HCT116 (cell line): ENCODE results near the gene HOXC6. TPM values are rescaled to one million over a fixed set of nuclear protein-coding genes. Genes with fewer than 3 reads are reported as not detected.

Experiments
- ATAC-seq: fragments of 200-7000 bp; cut with Tn5 transposase; 2 replicates; pipeline ENCODE4 v1.9.1; 2020; ENCODE audit warnings: mild to moderate bottlenecking, moderate library complexity
- BruUV-seq: library from RNA; stranded (reverse); fragments of 400-500 nt; replicated peaks from 2 replicates; lab custom pipeline; 2021; lab: Mats Ljungman, UMichigan
- CTCF ChIA-PET: fragments of 300-600 bp; sonication (Branson Sonifier 250); formaldehyde crosslinking; loops from one replicate; lab custom pipeline; 2021; ENCODE audit warnings: antibody characterized with exemption; lab: Charles Lee
- POLR2A ChIA-PET: fragments of 300-600, 350-600 bp; sonication (Branson Sonifier 250); formaldehyde crosslinking; loops from one replicate; lab custom pipeline; 2021; ENCODE audit warnings: antibody characterized with exemption; lab: Charles Lee
- RAD21 ChIA-PET, 2 experiments: fragments of 300-600 bp; sonication (Branson Sonifier 250); formaldehyde crosslinking; loops; one replicate each; lab custom pipeline; 2023; ENCODE audit warnings: low total read pairs in 2 of 2; ENCODE audit not compliant: uncharacterized antibody in 2 of 2, unreplicated experiment in 2 of 2, low non-redundant PET in 1 of 2; lab: Charles Lee
- DNase-seq: peaks from one replicate; pipeline ENCODE4 v3.0.0-alpha.2; 2010; ENCODE audit warnings: low read depth, low spot score
- H2AFZ ChIP-seq: fragments of 200-600 bp; shearing (Covaris generic), sonication (generic); 2 replicates; pipeline ENCODE4 v1.6.1; 2017; ENCODE audit warnings: low read depth, mixed run types, mixed read lengths, antibody characterized with exemption, low read length; ENCODE audit not compliant: poor library complexity, severe bottlenecking
- H3K27ac ChIP-seq: 2 replicates; pipeline ENCODE4 v1.5.1; 2012; ENCODE audit warnings: low read depth, low read length
- H3K27me3 ChIP-seq: fragments of 200-600 bp; sonication (generic); 2 replicates; pipeline ENCODE4 v1.6.1; 2016; ENCODE audit warnings: mixed run types, low read length, mixed read lengths; ENCODE audit not compliant: insufficient read depth
- H3K36me3 ChIP-seq, 2 experiments: fragments of 200-500 bp in 1 of 2; fragments of 200-600 bp in 1 of 2; sonication (Bioruptor generic) in 1 of 2; sonication (generic) in 1 of 2; 2 replicates each; pipeline versions ENCODE4 v1.5.1 to v1.6.1; 2014 to 2016; ENCODE audit warnings: low read length in 2 of 2, inconsistent platforms in 1 of 2, mixed read lengths in 1 of 2, mixed run types in 1 of 2; ENCODE audit not compliant: insufficient read depth in 2 of 2, control insufficient read depth in 1 of 2
- H3K4me1 ChIP-seq, 2 experiments: fragments of 200-600 bp in 1 of 2; sonication (generic) in 1 of 2; 2 replicates each; pipeline versions ENCODE4 v1.5.1 to v1.6.1; 2012 to 2017; ENCODE audit warnings: low read length in 2 of 2, inconsistent platforms in 1 of 2, mild to moderate bottlenecking in 1 of 2, mixed read lengths in 1 of 2, mixed run types in 1 of 2, moderate library complexity in 1 of 2; ENCODE audit not compliant: insufficient read depth in 2 of 2, control insufficient read depth in 1 of 2
- H3K4me2 ChIP-seq: fragments of 200-600 bp; sonication (generic); 2 replicates; pipeline ENCODE4 v1.6.1; 2017; ENCODE audit warnings: mixed run types, low read length, mixed read lengths
- H3K4me3 ChIP-seq, 2 experiments: fragments of 200-600 bp in 1 of 2; sonication (generic) in 1 of 2; replicated peaks in 1 of 2; 2 replicates each; pipeline ENCODE4 v1.5.1; 2011 to 2016; ENCODE audit warnings: low read length in 2 of 2, control low read depth in 1 of 2, low read depth in 1 of 2, mild to moderate bottlenecking in 1 of 2, mixed read lengths in 1 of 2, mixed run types in 1 of 2
- H3K79me2 ChIP-seq: fragments of 200-600 bp; sonication (generic); 2 replicates; pipeline ENCODE4 v1.6.1; 2017; ENCODE audit warnings: mild to moderate bottlenecking, mixed run types, low read length, moderate library complexity, mixed read lengths; ENCODE audit not compliant: insufficient read depth
- H3K9ac ChIP-seq: fragments of 200-600 bp; sonication (generic); 2 replicates; pipeline ENCODE4 v1.6.1; 2016; ENCODE audit warnings: low read length, mixed read lengths
- H3K9me2 ChIP-seq: fragments of 200-600 bp; sonication (generic), shearing (Covaris generic); 2 replicates; pipeline ENCODE4 v1.6.1; 2017; ENCODE audit warnings: mixed run types, mild to moderate bottlenecking, moderate library complexity; ENCODE audit not compliant: insufficient read depth
- H3K9me3 ChIP-seq, 2 experiments: fragments of 200-500 bp in 1 of 2; fragments of 200-600 bp in 1 of 2; sonication (Bioruptor generic) in 1 of 2; sonication (generic) in 1 of 2; 2 replicates each; pipeline ENCODE4 v1.6.1; 2014 to 2017; ENCODE audit warnings: low read length in 2 of 2, mixed read lengths in 2 of 2, inconsistent platforms in 1 of 2, low read depth in 1 of 2, mild to moderate bottlenecking in 1 of 2, mixed run types in 1 of 2, moderate library complexity in 1 of 2; ENCODE audit not compliant: control insufficient read depth in 1 of 2, insufficient read depth in 1 of 2
- H4K20me1 ChIP-seq: fragments of 200-600 bp; sonication (generic), shearing (Covaris generic); 2 replicates; pipeline ENCODE4 v1.6.1; 2017; ENCODE audit warnings: mixed run types, mild to moderate bottlenecking, moderate library complexity; ENCODE audit not compliant: insufficient read depth
- ATF3 ChIP-seq: IDR thresholded peaks from 2 replicates; pipeline ENCODE4 v1.6.1; 2012
- CBX3 ChIP-seq: IDR thresholded peaks from 2 replicates; pipeline ENCODE4 v1.6.1; 2012; ENCODE audit warnings: low read depth
- EGR1 ChIP-seq: IDR thresholded peaks from 2 replicates; pipeline ENCODE4 v1.6.1; 2012; ENCODE audit warnings: low read depth
- ELF1 ChIP-seq: IDR thresholded peaks from 2 replicates; pipeline ENCODE4 v1.6.1; 2012; ENCODE audit warnings: low read depth, borderline replicate concordance
- EZH2 ChIP-seq: fragments of 200-600 bp; sonication (generic); IDR thresholded peaks from 2 replicates; pipeline ENCODE4 v1.6.1; 2017; ENCODE audit warnings: antibody characterized with exemption, mixed run types
- EZH2phosphoT487 ChIP-seq: fragments of 200-600 bp; IDR thresholded peaks from 2 replicates; pipeline ENCODE4 v1.6.1; 2018; ENCODE audit warnings: antibody characterized with exemption, borderline replicate concordance
- FOSL1 ChIP-seq: IDR thresholded peaks from 2 replicates; pipeline ENCODE4 v1.6.1; 2012; ENCODE audit warnings: low read depth
- JUND ChIP-seq: IDR thresholded peaks from 2 replicates; pipeline ENCODE4 v1.6.1; 2012
- POLR2A ChIP-seq: IDR thresholded peaks from 2 replicates; pipeline ENCODE4 v1.7.0; 2011; ENCODE audit warnings: borderline replicate concordance; ENCODE audit not compliant: insufficient read depth, insufficient read length; ENCODE audit errors: extremely low read depth
- RAD21 ChIP-seq: IDR thresholded peaks from 2 replicates; pipeline ENCODE4 v1.6.1; 2012; ENCODE audit warnings: low read depth, mild to moderate bottlenecking
- REST ChIP-seq: IDR thresholded peaks from 2 replicates; pipeline ENCODE4 v1.6.1; 2012; ENCODE audit warnings: low read depth
- SIN3A ChIP-seq: IDR thresholded peaks from 2 replicates; pipeline ENCODE4 v1.6.1; 2012; ENCODE audit warnings: low read depth
- SP1 ChIP-seq: IDR thresholded peaks from 2 replicates; pipeline ENCODE4 v1.6.1; 2012; ENCODE audit warnings: low read depth
- SRF ChIP-seq: IDR thresholded peaks from 2 replicates; pipeline ENCODE4 v1.6.1; 2012; ENCODE audit warnings: low read depth
- TCF7L2 ChIP-seq: IDR thresholded peaks from 2 replicates; pipeline ENCODE4 v1.7.0; 2011; ENCODE audit warnings: borderline replicate concordance, inconsistent platforms; ENCODE audit not compliant: insufficient read depth, insufficient read length; ENCODE audit errors: extremely low read depth
- YY1 ChIP-seq: IDR thresholded peaks from 2 replicates; pipeline ENCODE4 v1.6.1; 2011; ENCODE audit warnings: low read length, low read depth, moderate library complexity, mild to moderate bottlenecking; ENCODE audit not compliant: insufficient replicate concordance; ENCODE audit errors: extremely low read depth
- ZBTB33 ChIP-seq: IDR thresholded peaks from 2 replicates; pipeline ENCODE4 v1.6.1; 2011; ENCODE audit warnings: mild to moderate bottlenecking, low read length, moderate library complexity; ENCODE audit not compliant: insufficient replicate concordance; ENCODE audit errors: extremely low read depth
- ZFX ChIP-seq: fragments of 450-650 bp; IDR thresholded peaks from 2 replicates; pipeline ENCODE4 v1.6.1; 2017
- intact Hi-C: fragments of 100-400 bp; cut with micrococcal nuclease; formaldehyde crosslinking; loops from 2 replicates; pipeline ENCODE4 v1.10.0; 2022
- total RNA-seq: library from RNA; stranded (reverse); gene quantifications from one replicate; pipeline ENCODE4 v1.2.1, GENCODE V29; 2021; ENCODE audit not compliant: unreplicated experiment

The HOXC6 gene
- total RNA-seq, 1 experiment from 2014 or later = 3.1 TPM

- POLR2A ChIA-PET = interaction anchor here (0.6 kb wide), 1 partner anchor 34 kb away, joined by 3 read pairs; no protein-coding TSS in a partner anchor
- Histone ChIP-seq H3K9me2 (no peaks in the 10 kb centered on the region), H3K9ac (no peak overlapping the region), H3K4me1 (no peaks in the 10 kb centered on the region), H3K27ac (no peak overlapping the region), H2AFZ (no peak overlapping the region), H4K20me1 (no peaks in the 10 kb centered on the region), H3K4me2 (no peak overlapping the region), H3K79me2 (no peaks in the 10 kb centered on the region), H3K9me3 (no peaks in the 10 kb centered on the region), H3K36me3 (no peaks in the 10 kb centered on the region), H3K27me3 (no peaks in the 10 kb centered on the region), H3K4me3 (no peak overlapping the region)
- RAD21 ChIA-PET = no interaction called here
- CTCF ChIA-PET = interaction anchor here (1.3 to 1.6 kb wide), 2 partner anchors 19 kb away, joined by 4 to 5 read pairs; partner anchors contain the start of gene HOXC5
- intact Hi-C loops = no loop called here
- no peak for ATAC-seq
- no TSS peak for BruUV-seq
- no peak for DNase-seq
- TF ChIP-seq EZH2 (no peak), SRF (no peak), FOSL1 (no peak), TCF7L2 (no peak), RAD21 (no peak), POLR2A (no peak), YY1 (no peak), SP1 (no peak), ZFX (no peak), ATF3 (no peak), JUND (no peak), REST (no peak), CBX3 (no peak), SIN3A (no peak), EGR1 (no peak), EZH2phosphoT487 (no peak), ELF1 (no peak), ZBTB33 (no peak)
Measured at GRCh38 chr12:54051026-54051842, 23.0 kb downstream of the HOXC6 start.
